Measurements from ENCODE around the gene HOXC12. TPM values are rescaled to one million over a fixed set of nuclear protein-coding genes. Genes with fewer than 3 reads are reported as not detected.

HOXC12 gene
- total and polyA plus RNA-seq, 2 of the 8 experiments (the other 6 are each of a cell fraction or from before 2014, with no cell fraction given), result not detected

DNA sequence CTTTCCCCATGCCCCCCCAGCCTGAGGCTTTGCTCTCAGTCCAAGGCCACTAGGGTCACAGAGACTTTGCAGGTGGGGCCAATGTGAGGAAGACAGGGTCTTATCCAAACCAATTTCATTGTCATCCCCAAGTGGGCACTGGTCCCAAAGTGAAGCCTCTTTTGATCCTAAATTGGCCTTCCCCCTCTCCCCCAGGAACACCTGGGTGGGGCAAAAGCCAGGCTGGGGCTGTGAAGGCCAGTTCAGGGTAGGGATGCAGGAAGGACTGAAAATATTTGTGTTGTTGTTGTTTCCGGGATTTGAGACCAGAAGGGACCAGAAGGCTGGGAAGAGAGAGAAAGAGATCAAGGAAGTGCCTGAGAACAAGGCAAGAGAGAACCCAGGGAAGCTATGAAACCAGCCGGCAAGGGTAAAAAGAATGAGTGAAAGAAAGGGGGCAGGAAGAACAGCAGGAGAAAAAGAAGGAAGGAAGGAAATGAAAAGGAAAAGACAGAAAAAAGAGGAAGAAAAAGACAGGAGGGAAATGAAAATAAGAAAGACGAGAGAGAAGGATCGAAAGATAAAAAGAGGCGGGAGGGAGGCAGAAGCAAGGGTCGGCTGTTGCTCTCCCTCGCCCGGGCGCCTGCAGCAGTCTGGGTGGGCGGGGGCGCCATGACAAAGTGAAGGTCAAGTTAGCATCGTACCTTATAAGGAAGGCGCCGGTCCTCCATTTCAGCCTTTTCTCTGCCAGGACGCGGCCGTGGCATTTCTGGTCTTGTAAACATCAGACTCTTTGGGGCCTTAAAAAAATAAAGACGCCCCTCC is 10.8 kb downstream of the HOXC12 start (continued):
- TF ChIP-seq MAFK (IDR thresholded peaks at IDR 0.05; ENCODE audit: low read depth, low read length), result no peak
- TF ChIP-seq BCL11A (IDR thresholded peaks at IDR 0.05; ENCODE audit: low read depth in 2 of 2, low read length in 2 of 2), result no peak
- no peak for TF ChIP-seq SAP30 (IDR thresholded peaks at IDR 0.05; ENCODE audit: insufficient read depth, insufficient replicate concordance, low read length)
- TF ChIP-seq HDAC2 (IDR thresholded peaks at IDR 0.05; ENCODE audit: borderline replicate concordance in 1 of 2, low read depth in 2 of 2, low read length in 2 of 2), result no peak
- no peak for TF ChIP-seq TEAD4 (IDR thresholded peaks at IDR 0.05; ENCODE audit: low read depth, low read length)

All from H1 (cell line).